Vein endothelial cell (primary cell): Measurements from ENCODE around the gene GALNT3. TPM values are rescaled to one million over a fixed set of nuclear protein-coding genes. Genes with fewer than 3 reads are reported as not detected.

ENCODE experiments used
- total RNA-seq: library from RNA; depleted of rRNA; stranded (reverse); fragments of >200 nt; gene quantifications from 2 replicates; pipeline ENCODE4 v1.2.3, GENCODE V29; 2012

GALNT3 gene
- 0.19 and 0.33 TPM in 2 replicates for total RNA-seq

DNA sequence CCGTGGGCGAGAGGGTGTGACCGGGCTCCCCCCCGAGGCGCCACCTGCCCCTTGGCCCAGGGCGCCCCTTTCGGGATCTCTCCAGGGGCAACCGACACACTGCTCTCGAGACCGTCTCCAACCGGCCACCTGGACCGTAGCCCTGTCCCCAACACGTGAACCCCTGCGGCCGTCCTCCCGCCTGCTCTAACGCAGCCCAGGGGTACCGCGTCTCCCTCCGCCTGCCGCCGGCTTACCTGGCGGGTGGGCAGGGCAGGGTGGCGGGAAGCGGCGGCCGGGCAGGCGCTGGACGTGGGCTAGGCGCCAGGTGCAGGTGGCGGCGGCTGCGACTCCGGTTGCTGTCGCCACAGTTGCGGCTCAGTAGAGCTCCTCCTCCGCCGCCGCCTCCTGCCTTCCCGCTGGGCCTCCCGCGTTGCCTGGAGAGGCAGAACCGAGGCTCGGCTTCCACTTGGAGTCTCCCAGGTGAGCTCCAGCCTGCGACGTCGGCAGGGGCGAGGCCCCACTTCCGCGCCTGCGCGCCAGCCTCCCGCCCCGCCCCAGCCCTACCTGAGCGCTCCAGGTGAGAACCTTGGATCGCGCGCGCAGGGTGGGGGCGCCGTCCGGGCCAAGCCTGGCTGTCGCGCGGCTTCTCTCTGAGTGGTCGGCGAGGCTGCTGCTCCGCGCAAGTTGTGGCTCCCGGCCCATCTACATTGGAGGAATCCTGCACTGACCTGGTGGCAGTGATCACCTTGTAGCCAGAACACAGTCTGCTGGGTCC is at the start of gene GALNT3:
TSS of gene GALNT3 (minus strand) at position 469 of the 757 bp plus-strand sequence. CDS start 23,547 bp downstream, outside the sequence.

Other genes with a start within 250 kb of the GALNT3 start
- 25.6 and 28.4 TPM in 2 replicates for gene TTC21B, start 159.5 kb upstream of the GALNT3 start, total RNA-seq